ENCODE results near the gene CSF1R. TPM values are rescaled to one million over a fixed set of nuclear protein-coding genes. Genes with fewer than 3 reads are reported as not detected.

The CSF1R gene
- total and polyA plus RNA-seq, 7 donors, result 1.2 to 20.0 (median 4.2) TPM

DNA sequence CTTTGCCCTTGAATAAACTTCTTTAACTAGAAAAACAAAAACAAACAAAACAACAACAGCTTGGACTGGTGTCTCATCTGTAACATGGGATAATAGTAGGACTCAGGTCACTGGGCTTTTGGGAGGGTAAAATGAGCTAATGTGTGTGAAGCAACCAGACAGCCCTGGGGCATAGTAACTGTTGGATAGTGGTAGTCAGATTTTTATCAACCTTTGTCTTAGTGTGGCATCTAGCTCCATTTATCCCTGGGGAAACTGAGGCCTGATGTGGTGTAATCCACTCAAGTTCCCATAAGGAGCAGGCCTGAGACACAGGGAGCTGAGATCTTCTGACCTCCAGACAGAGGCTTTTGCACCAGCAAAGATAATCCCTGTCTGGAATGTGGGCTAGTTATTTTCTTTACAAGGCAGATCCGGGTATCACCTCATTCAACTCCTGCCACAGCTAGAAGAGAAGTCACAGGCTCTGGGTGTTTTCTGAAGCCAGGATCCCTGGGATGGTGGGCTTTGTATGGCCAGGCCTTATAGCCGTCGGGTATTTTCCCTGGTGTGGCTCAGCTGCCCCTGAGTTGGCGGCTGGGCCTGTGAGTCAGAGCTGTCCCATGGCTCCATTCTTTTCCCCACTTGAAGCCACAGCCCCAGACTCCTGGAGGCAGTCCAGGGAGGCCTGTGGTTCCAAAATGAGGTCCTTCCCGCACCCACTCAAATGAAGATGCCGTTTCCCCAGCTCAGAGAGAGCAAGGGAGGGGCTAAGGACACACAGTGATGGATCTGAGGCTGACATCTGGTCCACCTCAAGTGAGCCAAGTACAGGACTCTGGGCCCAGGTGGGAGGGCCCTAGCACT, 26.1 kb upstream of the CSF1R start:
- TF ChIP-seq, protein P1, sequence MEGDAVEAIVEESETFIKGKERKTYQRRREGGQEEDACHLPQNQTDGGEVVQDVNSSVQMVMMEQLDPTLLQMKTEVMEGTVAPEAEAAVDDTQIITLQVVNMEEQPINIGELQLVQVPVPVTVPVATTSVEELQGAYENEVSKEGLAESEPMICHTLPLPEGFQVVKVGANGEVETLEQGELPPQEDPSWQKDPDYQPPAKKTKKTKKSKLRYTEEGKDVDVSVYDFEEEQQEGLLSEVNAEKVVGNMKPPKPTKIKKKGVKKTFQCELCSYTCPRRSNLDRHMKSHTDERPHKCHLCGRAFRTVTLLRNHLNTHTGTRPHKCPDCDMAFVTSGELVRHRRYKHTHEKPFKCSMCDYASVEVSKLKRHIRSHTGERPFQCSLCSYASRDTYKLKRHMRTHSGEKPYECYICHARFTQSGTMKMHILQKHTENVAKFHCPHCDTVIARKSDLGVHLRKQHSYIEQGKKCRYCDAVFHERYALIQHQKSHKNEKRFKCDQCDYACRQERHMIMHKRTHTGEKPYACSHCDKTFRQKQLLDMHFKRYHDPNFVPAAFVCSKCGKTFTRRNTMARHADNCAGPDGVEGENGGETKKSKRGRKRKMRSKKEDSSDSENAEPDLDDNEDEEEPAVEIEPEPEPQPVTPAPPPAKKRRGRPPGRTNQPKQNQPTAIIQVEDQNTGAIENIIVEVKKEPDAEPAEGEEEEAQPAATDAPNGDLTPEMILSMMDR (IDR thresholded peaks at IDR 0.05), result no peak
- Histone ChIP-seq H3K36me3 (ENCODE audit: insufficient read depth in 1 of 2, low read depth in 1 of 2) (peaks cover 0 to 4% of the 10 kb centered on the region in 2 donors), H3K27me3 (ENCODE audit: insufficient read depth in 3 of 3, low read length in 2 of 3) (no peaks in the 10 kb centered on the region), H3K27ac (peak overlapping the region; percentile 36), H3K4me1 (no peaks in the 10 kb centered on the region), H3K4me3 (no peak overlapping the region), H3K9me3 (no peaks in the 10 kb centered on the region)
- ATAC-seq, result peak; percentile 30 to 55 (median 41)
- intact Hi-C loops (cut with DNase I), result no loop called here
- WGBS, 3 donors, result 56 to 71% (median 62%) methylated on average over 6 of the region's 6 CpGs
- DNase-seq, result peak; percentile 73 to 78

DNA sequence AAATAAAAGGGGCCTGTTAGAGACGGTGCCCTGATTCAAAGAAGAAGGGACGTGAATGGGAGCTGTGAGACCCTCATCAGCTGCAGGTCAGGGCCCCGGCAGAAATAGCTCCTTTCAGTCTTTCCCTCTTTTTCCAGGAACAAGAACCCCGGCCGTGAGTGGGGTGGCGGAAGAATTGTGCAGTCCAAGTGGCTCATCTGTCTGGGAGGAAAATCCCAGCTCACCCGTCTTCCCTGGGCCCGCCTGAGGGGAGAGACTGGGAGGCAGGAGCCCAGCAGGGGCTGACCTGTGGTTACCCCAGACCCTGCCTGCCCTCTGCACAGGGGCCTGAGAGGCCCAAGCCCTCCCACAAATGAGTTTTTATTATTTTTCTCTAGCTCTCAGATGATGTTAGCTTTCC, 24.8 kb upstream of the CSF1R start:
- Histone ChIP-seq H3K27ac (no peak overlapping the region), H3K36me3 (ENCODE audit: insufficient read depth in 1 of 2, low read depth in 1 of 2) (peaks cover 0 to 4% of the 10 kb centered on the region in 2 donors), H3K4me1 (no peaks in the 10 kb centered on the region), H3K4me3 (no peak overlapping the region), H3K9me3 (no peaks in the 10 kb centered on the region), H3K27me3 (ENCODE audit: insufficient read depth in 3 of 3, low read length in 2 of 3) (no peaks in the 10 kb centered on the region)
- intact Hi-C loops (cut with DNase I), result no loop called here
- ATAC-seq (no peak), DNase-seq (no peak)
- TF ChIP-seq, protein P1 (IDR thresholded peaks at IDR 0.05), result no peak
- WGBS, 3 donors, result 82 to 88% (median 84%) methylated on average over 8 of the region's 8 CpGs

DNA sequence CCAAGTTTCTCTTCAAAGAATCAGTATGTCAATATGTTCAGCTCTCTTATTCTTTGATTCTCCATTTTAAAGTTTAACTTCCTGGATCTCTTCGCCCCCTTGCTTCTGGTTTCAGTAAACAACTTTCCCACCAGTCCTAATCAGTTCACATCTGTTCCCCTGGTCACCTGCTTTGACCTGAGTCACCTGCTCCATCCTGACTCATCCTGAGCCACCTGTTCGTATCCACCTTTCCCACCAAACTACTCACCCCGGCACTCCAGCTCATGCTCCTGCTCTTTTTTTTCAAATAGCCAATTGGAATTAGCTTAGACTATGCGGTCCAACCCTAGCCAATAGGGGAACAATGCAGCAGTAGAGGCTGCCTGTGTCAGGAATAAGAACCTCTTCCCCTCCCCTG, 23.6 kb upstream of the CSF1R start:
- Histone ChIP-seq H3K9me3 (no peaks in the 10 kb centered on the region), H3K4me3 (no peak overlapping the region), H3K27me3 (ENCODE audit: insufficient read depth in 3 of 3, low read length in 2 of 3) (no peaks in the 10 kb centered on the region), H3K36me3 (ENCODE audit: insufficient read depth in 1 of 2, low read depth in 1 of 2) (no peaks in the 10 kb centered on the region), H3K27ac (no peak overlapping the region), H3K4me1 (no peaks in the 10 kb centered on the region)
- ATAC-seq (no peak), DNase-seq (no peak)
- intact Hi-C loops (cut with DNase I), result loop anchor here in 1 of 2 donors (10.0 kb wide), 1 partner anchor 665 kb away; the partner anchor contains the start of gene SMIM3
- TF ChIP-seq, protein P1 (IDR thresholded peaks at IDR 0.05), result no peak
- WGBS, 3 donors, result 66 to 86% (median 72%) methylated on average over 4 of the region's 4 CpGs

DNA sequence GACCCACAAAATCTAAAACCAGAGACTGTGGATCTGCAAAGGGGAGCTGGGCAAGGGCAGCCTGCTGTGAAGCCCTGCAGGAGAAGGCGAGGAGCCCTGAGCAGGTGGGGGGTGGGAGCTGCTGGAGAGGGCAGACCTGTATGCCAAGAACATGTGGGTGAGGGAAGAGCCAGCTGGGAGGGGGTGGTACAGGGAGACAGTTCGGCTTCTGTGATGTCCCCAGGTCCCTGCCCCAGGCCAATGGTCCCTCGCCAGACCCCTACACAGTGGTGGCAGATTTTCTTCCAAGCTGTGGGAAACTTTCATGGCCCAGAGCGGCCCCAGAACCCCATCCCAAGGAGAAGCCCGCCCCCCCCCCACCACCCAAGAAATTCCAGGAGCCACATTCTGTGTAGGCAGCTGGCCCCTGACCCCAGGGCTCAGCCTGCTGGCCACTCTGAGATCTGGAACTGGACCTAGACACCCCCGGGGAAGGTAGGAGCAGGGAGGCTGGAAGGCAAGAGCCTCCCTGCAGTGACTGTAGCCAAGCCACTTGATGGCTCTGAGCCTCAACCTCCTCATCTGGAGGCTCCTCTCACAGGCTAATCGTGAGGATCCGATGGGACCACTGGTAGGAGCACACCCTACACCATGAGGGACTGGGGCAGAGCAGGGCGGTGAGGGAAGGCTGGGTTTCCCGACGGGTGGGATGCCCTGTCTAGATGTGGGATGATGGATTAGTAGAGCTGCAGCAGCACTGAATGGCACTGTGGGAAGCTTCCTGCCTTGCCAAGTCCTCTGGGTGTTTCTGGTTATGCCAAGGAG, 22.6 kb upstream of the CSF1R start:
- H3K27me3 ChIP-seq (ENCODE audit: insufficient read depth in 3 of 3, low read length in 2 of 3), result no peaks in the 10 kb centered on the region
- no peak overlapping the region for H3K27ac ChIP-seq
- WGBS, 3 donors, result 81 to 88% (median 83%) methylated on average over 10 to 11 of the region's 11 CpGs
- no peaks in the 10 kb centered on the region for H3K9me3 ChIP-seq
- no peak overlapping the region for H3K4me3 ChIP-seq
- intact Hi-C loops (cut with DNase I), result loop anchor here in 1 of 2 donors (10.0 kb wide), 1 partner anchor 666 kb away; the partner anchor contains the start of gene SMIM3
- TF ChIP-seq, protein P1 (IDR thresholded peaks at IDR 0.05), result no peak
- DNase-seq (no peak), ATAC-seq (no peak)
- no peaks in the 10 kb centered on the region for H3K4me1 ChIP-seq
- no peaks in the 10 kb centered on the region for H3K36me3 ChIP-seq (ENCODE audit: insufficient read depth in 1 of 2, low read depth in 1 of 2)

Data from psoas muscle (tissue), 8 donors.